HepG2 (cell line): Measurements from ENCODE around the gene LRRC72. TPM values are rescaled to one million over a fixed set of nuclear protein-coding genes. Genes with fewer than 3 reads are reported as not detected.

Source experiments
- ATAC-seq: fragments of 200-7000 bp; cut with Tn5 transposase; 3 replicates; pipeline ENCODE4 v1.9.1; 2020; ENCODE audit warnings: mild to moderate bottlenecking, moderate library complexity
- BruUV-seq: library from RNA; stranded (reverse); fragments of 400-500 nt; replicated peaks from 2 replicates; lab custom pipeline; 2021; lab: Mats Ljungman, UMichigan
- CTCF ChIA-PET: fragments of 300-600 bp; formaldehyde crosslinking; extraction: SDS; loops from one replicate; lab custom pipeline; 2021; ENCODE audit warnings: low total read pairs, inconsistent platforms, low intra/inter-chr PET ratio; lab: Yijun Ruan, JAX
- POLR2A ChIA-PET: fragments of 350-600 bp; sonication (Branson Sonifier 250); formaldehyde crosslinking; loops from one replicate; lab custom pipeline; 2020; ENCODE audit warnings: antibody characterized with exemption, inconsistent platforms; lab: Yijun Ruan, JAX
- DNase-seq: peaks from one replicate; pipeline ENCODE4 v3.0.0-alpha.2; 2015; ENCODE audit warnings: low spot score
- FAIRE-seq: peaks from 3 replicates; lab custom pipeline; 2011; peaks lifted over from hg19 to GRCh38; lab: Jason Lieb, UNC
- H2AFZ ChIP-seq: one replicate; pipeline ENCODE4 v1.6.1; 2011; ENCODE audit warnings: low read length, inconsistent platforms
- H3K27ac ChIP-seq: fragments of 300-600 bp; 3 replicates; pipeline ENCODE4 v1.8.0; 2011; ENCODE audit warnings: mixed run types, mild to moderate bottlenecking, mixed read lengths, low read length, inconsistent platforms; ENCODE audit not compliant: insufficient read depth; ENCODE audit errors: extremely low read length
- H3K27me3 ChIP-seq, 2 experiments: fragments of 200-600 bp in 1 of 2; 2 replicates in 1 of 2; 3 replicates in 1 of 2; pipeline versions ENCODE4 v1.6.0 to v1.8.0; 2011; ENCODE audit warnings: low read length in 2 of 2, mild to moderate bottlenecking in 2 of 2, moderate library complexity in 2 of 2, inconsistent platforms in 1 of 2; ENCODE audit not compliant: insufficient read depth in 2 of 2, control insufficient read depth in 1 of 2
- H3K36me3 ChIP-seq, 2 experiments: fragments of 200-600 bp in 1 of 2; replicated peaks in 1 of 2; 2 replicates in 1 of 2; 3 replicates in 1 of 2; pipeline versions ENCODE4 v1.5.1 to v1.8.0; 2011; ENCODE audit warnings: low read length in 2 of 2, inconsistent platforms in 1 of 2; ENCODE audit not compliant: insufficient read depth in 2 of 2, control insufficient read depth in 1 of 2
- H3K4me1 ChIP-seq: 2 replicates; pipeline ENCODE4 v1.5.1; 2012; ENCODE audit warnings: low read length, inconsistent platforms; ENCODE audit not compliant: insufficient read depth
- H3K4me2 ChIP-seq: 2 replicates; pipeline ENCODE4 v1.6.0; 2011; ENCODE audit warnings: low read depth, low read length, inconsistent platforms
- H3K4me3 ChIP-seq, 3 experiments: fragments of 200-600 bp in 1 of 3; sonication (generic), shearing (Covaris generic) in 1 of 3; replicated peaks in 1 of 3; 2 replicates each; pipeline ENCODE4 v1.5.1; 2011 to 2016; ENCODE audit warnings: low read length in 3 of 3, inconsistent platforms in 2 of 3, low read depth in 2 of 3, mild to moderate bottlenecking in 2 of 3, control low read depth in 1 of 3, mixed read lengths in 1 of 3; ENCODE audit not compliant: insufficient read depth in 1 of 3
- H3K79me2 ChIP-seq: one replicate; pipeline ENCODE4 v1.6.1; 2011; ENCODE audit warnings: low read length, inconsistent platforms; ENCODE audit not compliant: insufficient read depth
- H3K9ac ChIP-seq: 2 replicates; pipeline ENCODE4 v1.6.0; 2011; ENCODE audit warnings: mild to moderate bottlenecking, low read depth, low read length, inconsistent platforms; ENCODE audit not compliant: insufficient read depth
- H3K9me3 ChIP-seq: 2 replicates; pipeline ENCODE4 v1.5.1; 2012; ENCODE audit warnings: mild to moderate bottlenecking, low read length
- H4K20me1 ChIP-seq: 2 replicates; pipeline ENCODE4 v1.6.0; 2011; ENCODE audit warnings: inconsistent platforms, mild to moderate bottlenecking, low read length, moderate library complexity; ENCODE audit not compliant: insufficient read depth
- MEF2D ChIP-seq: sonication (generic); formaldehyde crosslinking; IDR thresholded peaks from 2 replicates; pipeline ENCODE4 v1.5.1; 2020; ENCODE audit warnings: mild to moderate bottlenecking, missing genetic modification reagents
- TBP ChIP-seq: sonication (generic); formaldehyde crosslinking; IDR thresholded peaks from 2 replicates; pipeline ENCODE4 v1.5.0; 2020; ENCODE audit warnings: missing genetic modification reagents
- ZEB1 ChIP-seq: IDR thresholded peaks from 2 replicates; pipeline ENCODE4 v1.6.1; 2012; ENCODE audit warnings: mild to moderate bottlenecking, low read depth, inconsistent platforms; ENCODE audit not compliant: insufficient replicate concordance
- WGBS: methylation state at CpG from one replicate; pipeline ENCODE4 v1.1.6; 2017; ENCODE audit warnings: low lambda C conversion rate; 5-methylcytosine and 5-hydroxymethylcytosine counted together
- in situ Hi-C: cut with HindIII; loops from 2 replicates; pipeline ENCODE4 v1.10.0; 2017; ENCODE audit warnings: low pct_unique_long_range_greater_than_20kb; ENCODE audit not compliant: extremely low pct_ligation_motif_present
- intact Hi-C: fragments of 100-400 bp; cut with micrococcal nuclease; formaldehyde crosslinking; loops from one replicate; pipeline ENCODE4 v1.10.0; 2022; ENCODE audit not compliant: unreplicated experiment
- polyA plus RNA-seq, 8 experiments: library from polyadenylated mRNA; depleted of rRNA in 3 of 8; stranded (reverse) in 7 of 8; unstranded in 1 of 8; fragments of >200 nt; fragmentation: Illumina TruSeq in 4 of 8; extraction: Trizol in 4 of 8; gene quantifications; 2 replicates each; pipeline versions ENCODE4 v1.2.1 to v1.2.3, GENCODE V29; 2011 to 2016; ENCODE audit warnings: low read depth in 4 of 8, missing spikeins in 1 of 8, mixed read lengths in 1 of 8; ENCODE audit not compliant: insufficient read depth in 1 of 8
- total RNA-seq, 5 experiments: library from RNA; depleted of rRNA; stranded (reverse); fragments of >200 nt; fragmentation: Illumina TruSeq; extraction: Trizol; gene quantifications; 2 replicates each; pipeline ENCODE4 v1.2.3, GENCODE V29; 2016; ENCODE audit warnings: low read depth in 1 of 5
- TF ChIP-seq, protein P1 (sequence below): sonication (generic); formaldehyde crosslinking; IDR thresholded peaks from 2 replicates; pipeline ENCODE4 v1.4.0; 2020; ENCODE audit warnings: low read depth, missing genetic modification reagents
- TF ChIP-seq, protein P2 (sequence below): sonication (generic); formaldehyde crosslinking; IDR thresholded peaks from 2 replicates; pipeline ENCODE4 v1.5.1; 2020; ENCODE audit warnings: missing genetic modification reagents, mild to moderate bottlenecking, borderline replicate concordance

The LRRC72 gene
- total and polyA plus RNA-seq, 2 of the 13 experiments (the other 11 are each of a cell fraction or from before 2014, with no cell fraction given) = not detected

DNA sequence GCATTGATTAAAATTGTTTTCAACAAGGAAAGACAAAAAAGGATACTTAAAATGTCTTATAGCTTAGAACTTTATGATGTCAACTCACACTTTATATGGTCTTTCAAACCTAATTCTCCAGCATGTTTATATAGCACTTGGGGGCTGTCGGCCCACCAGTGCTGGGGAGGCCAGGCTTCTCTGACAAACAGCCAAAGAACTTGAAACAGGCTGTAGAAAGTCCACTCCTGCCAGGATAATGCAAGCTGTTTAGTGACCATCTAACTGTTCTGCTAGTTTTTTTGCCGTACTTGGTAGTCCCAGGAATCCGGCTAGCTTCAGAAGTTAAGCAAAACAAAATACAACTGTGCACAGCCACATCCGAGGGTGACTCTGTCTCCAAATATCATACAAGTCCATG is 47.5 kb upstream of the LRRC72 start:
- Histone ChIP-seq H3K4me3 (no peak overlapping the region), H3K36me3 (no peaks in the 10 kb centered on the region), H3K4me1 (peaks cover 1% of the 10 kb centered on the region; the same call in 1 of the 2 replicates), H3K27me3 (no peaks in the 10 kb centered on the region), H3K9ac (no peak overlapping the region), H3K4me2 (no peak overlapping the region), H4K20me1 (no peaks in the 10 kb centered on the region), H2AFZ (no peak overlapping the region), H3K27ac (no peak overlapping the region), H3K79me2 (no peaks in the 10 kb centered on the region), H3K9me3 (no peaks in the 10 kb centered on the region)
- in situ Hi-C loops = no loop called here
- no peak for DNase-seq
- ChIA-PET POLR2A (no interaction called here), CTCF (no interaction called here)
- intact Hi-C loops = no loop called here
- BruUV-seq = no TSS peak
- TF ChIP-seq, protein P1, sequence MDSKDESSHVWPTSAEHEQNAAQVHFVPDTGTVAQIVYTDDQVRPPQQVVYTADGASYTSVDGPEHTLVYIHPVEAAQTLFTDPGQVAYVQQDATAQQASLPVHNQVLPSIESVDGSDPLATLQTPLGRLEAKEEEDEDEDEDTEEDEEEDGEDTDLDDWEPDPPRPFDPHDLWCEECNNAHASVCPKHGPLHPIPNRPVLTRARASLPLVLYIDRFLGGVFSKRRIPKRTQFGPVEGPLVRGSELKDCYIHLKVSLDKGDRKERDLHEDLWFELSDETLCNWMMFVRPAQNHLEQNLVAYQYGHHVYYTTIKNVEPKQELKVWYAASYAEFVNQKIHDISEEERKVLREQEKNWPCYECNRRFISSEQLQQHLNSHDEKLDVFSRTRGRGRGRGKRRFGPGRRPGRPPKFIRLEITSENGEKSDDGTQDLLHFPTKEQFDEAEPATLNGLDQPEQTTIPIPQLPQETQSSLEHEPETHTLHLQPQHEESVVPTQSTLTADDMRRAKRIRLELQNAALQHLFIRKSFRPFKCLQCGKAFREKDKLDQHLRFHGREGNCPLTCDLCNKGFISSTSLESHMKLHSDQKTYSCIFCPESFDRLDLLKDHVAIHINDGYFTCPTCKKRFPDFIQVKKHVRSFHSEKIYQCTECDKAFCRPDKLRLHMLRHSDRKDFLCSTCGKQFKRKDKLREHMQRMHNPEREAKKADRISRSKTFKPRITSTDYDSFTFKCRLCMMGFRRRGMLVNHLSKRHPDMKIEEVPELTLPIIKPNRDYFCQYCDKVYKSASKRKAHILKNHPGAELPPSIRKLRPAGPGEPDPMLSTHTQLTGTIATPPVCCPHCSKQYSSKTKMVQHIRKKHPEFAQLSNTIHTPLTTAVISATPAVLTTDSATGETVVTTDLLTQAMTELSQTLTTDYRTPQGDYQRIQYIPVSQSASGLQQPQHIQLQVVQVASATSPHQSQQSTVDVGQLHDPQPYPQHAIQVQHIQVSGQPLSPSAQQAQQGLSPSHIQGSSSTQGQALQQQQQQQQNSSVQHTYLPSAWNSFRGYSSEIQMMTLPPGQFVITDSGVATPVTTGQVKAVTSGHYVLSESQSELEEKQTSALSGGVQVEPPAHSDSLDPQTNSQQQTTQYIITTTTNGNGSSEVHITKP (CRISPR knock-in tag) = no peak
- TF ChIP-seq ZEB1 = no peak
- 23% methylated on average over 4 of the region's 4 CpGs for WGBS
- FAIRE-seq = no peak
- ATAC-seq = no peak

- WGBS = 39% methylated on average over 7 of the region's 7 CpGs
- H3K9ac ChIP-seq = no peak overlapping the region
- no peak for DNase-seq
- in situ Hi-C loops (no loop called here), intact Hi-C loops (no loop called here)
- no peaks in the 10 kb centered on the region for H3K27me3 ChIP-seq
- no peaks in the 10 kb centered on the region for H4K20me1 ChIP-seq
- BruUV-seq = no TSS peak
- no peak overlapping the region for H3K4me3 ChIP-seq
- no peaks in the 10 kb centered on the region for H3K79me2 ChIP-seq
- no peak overlapping the region for H3K4me2 ChIP-seq
- POLR2A ChIA-PET = no interaction called here
- H3K27ac ChIP-seq = no peak overlapping the region
- no peaks in the 10 kb centered on the region for H3K9me3 ChIP-seq
- no peaks in the 10 kb centered on the region for H3K36me3 ChIP-seq
- CTCF ChIA-PET = no interaction called here
- H3K4me1 ChIP-seq = peaks cover 5% of the 10 kb centered on the region
- ATAC-seq = no peak
- H2AFZ ChIP-seq = no peak overlapping the region
- FAIRE-seq = no peak
- TF ChIP-seq TBP (no peak), MEF2D (no peak)
- TF ChIP-seq, protein P2, sequence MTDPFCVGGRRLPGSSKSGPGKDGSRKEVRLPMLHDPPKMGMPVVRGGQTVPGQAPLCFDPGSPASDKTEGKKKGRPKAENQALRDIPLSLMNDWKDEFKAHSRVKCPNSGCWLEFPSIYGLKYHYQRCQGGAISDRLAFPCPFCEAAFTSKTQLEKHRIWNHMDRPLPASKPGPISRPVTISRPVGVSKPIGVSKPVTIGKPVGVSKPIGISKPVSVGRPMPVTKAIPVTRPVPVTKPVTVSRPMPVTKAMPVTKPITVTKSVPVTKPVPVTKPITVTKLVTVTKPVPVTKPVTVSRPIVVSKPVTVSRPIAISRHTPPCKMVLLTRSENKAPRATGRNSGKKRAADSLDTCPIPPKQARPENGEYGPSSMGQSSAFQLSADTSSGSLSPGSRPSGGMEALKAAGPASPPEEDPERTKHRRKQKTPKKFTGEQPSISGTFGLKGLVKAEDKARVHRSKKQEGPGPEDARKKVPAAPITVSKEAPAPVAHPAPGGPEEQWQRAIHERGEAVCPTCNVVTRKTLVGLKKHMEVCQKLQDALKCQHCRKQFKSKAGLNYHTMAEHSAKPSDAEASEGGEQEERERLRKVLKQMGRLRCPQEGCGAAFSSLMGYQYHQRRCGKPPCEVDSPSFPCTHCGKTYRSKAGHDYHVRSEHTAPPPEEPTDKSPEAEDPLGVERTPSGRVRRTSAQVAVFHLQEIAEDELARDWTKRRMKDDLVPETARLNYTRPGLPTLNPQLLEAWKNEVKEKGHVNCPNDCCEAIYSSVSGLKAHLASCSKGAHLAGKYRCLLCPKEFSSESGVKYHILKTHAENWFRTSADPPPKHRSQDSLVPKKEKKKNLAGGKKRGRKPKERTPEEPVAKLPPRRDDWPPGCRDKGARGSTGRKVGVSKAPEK = no peak
These were observed 47.0 kb upstream of the LRRC72 start for GRCh38 chr7:16479591-16479990.
